ENCODE data around the gene ATAD3B.
"Not testable (repeated sequence)": the region's sequence is repeated elsewhere in the genome, so short reads cannot be mapped to it uniquely, and the experiment has no call there.

Gene ATAD3B

GRCh38 chr1:1533894-1534291, 62.3 kb downstream of the ATAD3B start:
- not testable (repeated sequence) for DNase-seq

- DNase-seq, result no peak
Observed at GRCh38 chr1:1534401-1535154, 63.0 kb downstream of the ATAD3B start.

GRCh38 chr1:1535201-1536018, 63.8 kb downstream of the ATAD3B start:
- no peak for DNase-seq

- DNase-seq, result no peak
Observed at GRCh38 chr1:1536019-1536937, 64.7 kb downstream of the ATAD3B start.

- no peak for DNase-seq
Observed at GRCh38 chr1:1536938-1537546, 65.5 kb downstream of the ATAD3B start.

GRCh38 chr1:1537626-1538250, 66.2 kb downstream of the ATAD3B start:
- no peak for DNase-seq

GRCh38 chr1:1538334-1538733, 66.8 kb downstream of the ATAD3B start:
- no peak for DNase-seq

GRCh38 chr1:1538989-1539309, 67.4 kb downstream of the ATAD3B start:
- no peak for DNase-seq

- no peak for DNase-seq
Observed at GRCh38 chr1:1539310-1540089, 67.9 kb downstream of the ATAD3B start.

- no peak for DNase-seq
Observed at GRCh38 chr1:1540090-1540817, 68.7 kb downstream of the ATAD3B start, which contains the start of gene TMEM240. TSS of gene TMEM240 (minus strand) at chr1:1540624. CDS start at chr1:1540346, 278 bp downstream.

- no peak for DNase-seq
Observed at GRCh38 chr1:1540818-1541628, 69.5 kb downstream of the ATAD3B start.

GRCh38 chr1:1541956-1542765, 70.6 kb downstream of the ATAD3B start:
- DNase-seq, result no peak

GRCh38 chr1:1542766-1543705, 71.5 kb downstream of the ATAD3B start:
- no peak for DNase-seq

GRCh38 chr1:1543706-1544099, 72.1 kb downstream of the ATAD3B start:
- DNase-seq, result no peak

GRCh38 chr1:1544544-1544943, 73.0 kb downstream of the ATAD3B start:
- no peak for DNase-seq

All from inflammatory macrophage (primary cell).